ENCODE results near the gene OR1C1. TPM values are rescaled to one million over a fixed set of nuclear protein-coding genes. Genes with fewer than 3 reads are reported as not detected.
"Not testable (repeated sequence)": the region's sequence is repeated elsewhere in the genome, so short reads cannot be mapped to it uniquely, and the experiment has no call there.

The OR1C1 gene
- total RNA-seq, 6 donors from 2014 or later, result not detected

DNA sequence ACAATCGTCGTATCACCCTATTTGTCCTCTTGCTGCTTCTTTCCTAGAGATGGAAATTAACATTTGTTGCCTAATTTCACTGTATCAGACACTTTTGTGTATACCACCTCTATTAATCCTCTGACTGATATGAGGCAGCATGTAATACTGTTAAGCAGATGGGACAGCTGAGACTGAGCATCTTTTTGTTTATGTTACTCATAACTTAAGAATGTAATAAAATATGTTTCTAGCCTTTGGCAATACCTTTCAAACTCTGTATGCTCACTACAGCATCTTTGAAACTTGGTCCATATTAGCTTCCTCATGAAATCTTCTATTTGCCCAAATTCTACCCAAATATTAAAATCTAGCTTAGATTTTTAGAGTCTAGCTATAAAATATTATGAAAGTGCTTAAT, 19.6 kb downstream of the OR1C1 start:
- 88 to 89% methylated on average over 2 of the region's 2 CpGs for WGBS, 2 donors
- no peaks in the 10 kb centered on the region for H3K36me3 ChIP-seq
- H3K9me3 ChIP-seq, result no peaks in the 10 kb centered on the region
- H3K4me1 ChIP-seq, result no peaks in the 10 kb centered on the region
- TF ChIP-seq EP300 (IDR thresholded peaks at IDR 0.05) (no peak), POLR2AphosphoS5 (IDR thresholded peaks at IDR 0.05) (no peak), POLR2A (IDR thresholded peaks at IDR 0.05) (no peak)
- TF ChIP-seq, protein P1, sequence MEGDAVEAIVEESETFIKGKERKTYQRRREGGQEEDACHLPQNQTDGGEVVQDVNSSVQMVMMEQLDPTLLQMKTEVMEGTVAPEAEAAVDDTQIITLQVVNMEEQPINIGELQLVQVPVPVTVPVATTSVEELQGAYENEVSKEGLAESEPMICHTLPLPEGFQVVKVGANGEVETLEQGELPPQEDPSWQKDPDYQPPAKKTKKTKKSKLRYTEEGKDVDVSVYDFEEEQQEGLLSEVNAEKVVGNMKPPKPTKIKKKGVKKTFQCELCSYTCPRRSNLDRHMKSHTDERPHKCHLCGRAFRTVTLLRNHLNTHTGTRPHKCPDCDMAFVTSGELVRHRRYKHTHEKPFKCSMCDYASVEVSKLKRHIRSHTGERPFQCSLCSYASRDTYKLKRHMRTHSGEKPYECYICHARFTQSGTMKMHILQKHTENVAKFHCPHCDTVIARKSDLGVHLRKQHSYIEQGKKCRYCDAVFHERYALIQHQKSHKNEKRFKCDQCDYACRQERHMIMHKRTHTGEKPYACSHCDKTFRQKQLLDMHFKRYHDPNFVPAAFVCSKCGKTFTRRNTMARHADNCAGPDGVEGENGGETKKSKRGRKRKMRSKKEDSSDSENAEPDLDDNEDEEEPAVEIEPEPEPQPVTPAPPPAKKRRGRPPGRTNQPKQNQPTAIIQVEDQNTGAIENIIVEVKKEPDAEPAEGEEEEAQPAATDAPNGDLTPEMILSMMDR (IDR thresholded peaks at IDR 0.05), result no peak
- H3K4me3 ChIP-seq, result no peak overlapping the region
- ATAC-seq (ENCODE audit: low FRiP score in 2 of 2) (no peak), DNase-seq (no peak)
- no peaks in the 10 kb centered on the region for H3K27me3 ChIP-seq
- no peak overlapping the region for H3K27ac ChIP-seq

DNA sequence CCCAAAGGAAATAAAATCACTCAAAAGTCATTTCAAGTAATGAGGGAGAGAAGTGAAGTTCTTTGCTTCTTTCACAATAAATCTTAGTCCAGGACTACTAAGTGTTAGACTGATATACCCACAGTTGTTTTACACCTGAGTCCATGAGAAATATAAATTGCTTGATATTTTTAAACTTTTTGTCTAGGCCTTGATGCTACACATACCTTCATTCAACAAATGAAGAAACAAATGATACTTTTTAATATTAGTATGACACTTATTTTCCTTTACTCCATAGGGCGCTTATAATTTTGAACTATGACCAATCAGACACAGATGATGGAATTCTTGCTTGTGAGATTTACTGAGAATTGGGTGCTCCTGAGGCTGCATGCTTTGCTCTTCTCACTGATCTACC, 22.0 kb downstream of the OR1C1 start, which contains the start of gene OR14K1:
Gene OR14K1 (plus strand): TSS at position 301 of the 400 bp plus-strand sequence. CDS start 0 bp downstream, at position 301.
- no peak for DNase-seq
- no peaks in the 10 kb centered on the region for H3K4me1 ChIP-seq
- H3K27me3 ChIP-seq, result no peaks in the 10 kb centered on the region
- 94 to 100% methylated on average over 1 of the region's 1 CpG for WGBS, 2 donors
- no peaks in the 10 kb centered on the region for H3K9me3 ChIP-seq
- H3K36me3 ChIP-seq, result no peaks in the 10 kb centered on the region
- ATAC-seq (ENCODE audit: low FRiP score in 2 of 2), result no peak
- TF ChIP-seq POLR2AphosphoS5 (IDR thresholded peaks at IDR 0.05), result no peak
- no peak for TF ChIP-seq POLR2A (IDR thresholded peaks at IDR 0.05)
- TF ChIP-seq, protein P1 (IDR thresholded peaks at IDR 0.05), result no peak
- TF ChIP-seq EP300 (IDR thresholded peaks at IDR 0.05), result no peak
- no peak within 1 kb of the TSS for H3K27ac ChIP-seq
- H3K4me3 ChIP-seq, result no peak within 1 kb of the TSS

DNA sequence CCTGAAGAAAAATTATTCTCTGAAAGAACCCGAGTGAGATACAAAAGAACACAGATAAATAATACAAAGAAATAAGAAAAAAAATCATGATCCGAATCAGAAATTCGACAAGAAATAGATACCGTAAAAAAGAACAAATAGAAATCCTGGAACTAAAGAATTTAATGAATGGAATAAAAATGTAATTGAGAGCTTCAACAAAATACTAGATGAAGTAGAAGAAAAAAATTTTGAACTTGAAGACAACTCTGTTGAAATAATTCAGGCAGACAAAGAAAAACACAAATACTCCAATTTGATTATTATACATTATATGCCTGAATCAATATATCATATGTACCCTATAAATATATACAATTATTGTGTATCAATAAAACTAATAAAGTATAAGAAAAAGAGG, 39.1 kb downstream of the OR1C1 start:
- DNase-seq (no peak), ATAC-seq (ENCODE audit: low FRiP score in 2 of 2) (no peak)
- whole genome bisulfite sequencing, 2 donors, result 86 to 97% methylated on average over 4 of the region's 4 CpGs
- no peaks in the 10 kb centered on the region for H3K27me3 ChIP-seq
- no peak overlapping the region for H3K27ac ChIP-seq
- TF ChIP-seq EP300 (IDR thresholded peaks at IDR 0.05) (no peak), POLR2A (IDR thresholded peaks at IDR 0.05) (no peak), POLR2AphosphoS5 (IDR thresholded peaks at IDR 0.05) (no peak)
- TF ChIP-seq, protein P1 (IDR thresholded peaks at IDR 0.05), result no peak
- no peaks in the 10 kb centered on the region for H3K4me1 ChIP-seq
- H3K9me3 ChIP-seq, result peaks cover 0 to 7% (median 2%) of the 10 kb centered on the region in 4 donors
- no peaks in the 10 kb centered on the region for H3K36me3 ChIP-seq
- no peak overlapping the region for H3K4me3 ChIP-seq

DNA sequence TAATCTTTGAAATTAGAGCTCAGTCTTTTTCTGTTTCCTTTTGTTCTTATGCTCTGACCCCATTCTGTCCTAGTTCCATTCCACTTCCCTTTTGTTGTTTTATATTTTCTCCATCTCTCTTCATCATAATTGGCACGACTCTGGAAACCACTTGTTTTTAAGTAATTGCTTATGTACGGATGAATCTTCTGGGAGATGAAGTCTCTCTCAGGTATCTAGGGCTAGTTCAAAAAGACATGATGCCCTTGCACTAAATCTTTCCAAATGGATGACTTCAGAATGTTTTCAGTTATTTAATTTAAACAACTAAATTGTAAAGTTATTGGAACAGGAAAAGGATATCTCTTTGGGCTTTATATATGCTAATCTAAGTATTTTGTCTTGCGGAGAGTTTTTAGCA, 43.8 kb downstream of the OR1C1 start, which contains the start of gene OR6F1:
Gene OR6F1 (minus strand): TSS at position 101 of the 400 bp plus-strand sequence. CDS start 3,891 bp downstream, outside the sequence.
- H3K4me1 ChIP-seq, result no peaks in the 10 kb centered on the region
- WGBS, 2 donors, result 85 to 91% methylated on average over 3 of the region's 3 CpGs
- DNase-seq (no peak), ATAC-seq (ENCODE audit: low FRiP score in 2 of 2) (no peak)
- no peak within 1 kb of the TSS for H3K27ac ChIP-seq
- TF ChIP-seq EP300 (IDR thresholded peaks at IDR 0.05) (no peak), POLR2A (IDR thresholded peaks at IDR 0.05) (no peak), POLR2AphosphoS5 (IDR thresholded peaks at IDR 0.05) (no peak)
- TF ChIP-seq, protein P1 (IDR thresholded peaks at IDR 0.05), result no peak
- no peaks in the 10 kb centered on the region for H3K27me3 ChIP-seq
- H3K36me3 ChIP-seq, result no peaks in the 10 kb centered on the region
- H3K9me3 ChIP-seq, result peaks cover 0 to 7% (median 2%) of the 10 kb centered on the region in 4 donors
- no peak within 1 kb of the TSS for H3K4me3 ChIP-seq

DNA sequence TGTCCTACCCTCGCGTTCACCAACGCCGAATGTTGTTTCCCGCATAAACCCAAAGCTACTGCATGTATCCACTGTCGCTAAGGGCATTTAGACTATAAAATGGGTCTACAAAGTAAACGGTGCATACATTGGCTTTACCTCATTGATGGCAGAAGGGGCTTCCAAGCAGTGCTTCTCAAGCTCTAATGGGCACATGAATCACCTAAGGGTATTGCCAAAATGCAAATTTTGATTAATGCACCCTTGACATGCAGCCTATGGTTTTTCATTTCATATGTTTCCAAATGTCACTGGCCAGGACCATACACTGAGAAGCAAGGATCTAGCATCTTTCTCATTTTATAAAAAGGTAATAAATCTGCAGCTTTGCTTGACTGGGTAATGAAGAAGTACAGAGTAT, 46.6 kb downstream of the OR1C1 start:
- TF ChIP-seq POLR2A (IDR thresholded peaks at IDR 0.05) (no peak), POLR2AphosphoS5 (IDR thresholded peaks at IDR 0.05) (no peak), EP300 (IDR thresholded peaks at IDR 0.05) (no peak)
- TF ChIP-seq, protein P1 (IDR thresholded peaks at IDR 0.05), result no peak
- Histone ChIP-seq H3K27ac (no peak overlapping the region), H3K4me1 (no peaks in the 10 kb centered on the region), H3K27me3 (no peaks in the 10 kb centered on the region), H3K4me3 (no peak overlapping the region), H3K36me3 (no peaks in the 10 kb centered on the region), H3K9me3 (no peaks in the 10 kb centered on the region)
- DNase-seq (no peak), ATAC-seq (ENCODE audit: low FRiP score in 2 of 2) (no peak)
- 96% methylated on average over 7 of the region's 7 CpGs for WGBS, 2 donors

DNA sequence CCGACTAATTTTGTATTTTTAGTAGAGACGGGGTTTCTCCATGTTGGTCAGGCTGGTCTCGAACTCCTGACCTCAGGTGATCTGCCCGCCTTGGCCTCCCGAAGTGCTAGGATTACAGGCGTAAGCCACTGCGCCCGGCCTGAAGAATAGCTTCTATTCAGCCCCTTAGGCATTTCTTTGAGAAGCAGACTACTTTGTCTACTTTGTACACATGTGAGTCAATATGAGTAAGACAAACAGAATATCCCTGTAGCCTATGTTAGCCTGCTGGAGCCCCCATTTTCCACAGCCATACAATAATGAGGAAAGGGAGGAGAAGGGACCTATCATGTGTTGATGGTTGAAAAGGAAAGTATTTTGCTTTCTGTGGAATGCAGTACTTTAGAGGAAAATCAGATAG, 49.7 kb downstream of the OR1C1 start:
- H3K9me3 ChIP-seq; H3K4me3 ChIP-seq; H3K27me3 ChIP-seq; H3K4me1 ChIP-seq; H3K27ac ChIP-seq; H3K36me3 ChIP-seq; DNase-seq; ATAC-seq (ENCODE audit: low FRiP score in 2 of 2): not testable (repeated sequence)
- 86 to 92% methylated on average over 8 of the region's 8 CpGs for WGBS, 2 donors
